HUES64 (cell line): ENCODE measurements around the gene NCS1.

Source experiments
- H3K27ac ChIP-seq: 2 replicates; pipeline ENCODE4 v1.7.0; 2013; ENCODE audit warnings: low read depth, low read length, inconsistent platforms
- H3K27me3 ChIP-seq: 2 replicates; pipeline ENCODE4 v1.6.1; 2013; ENCODE audit warnings: mild to moderate bottlenecking, low read length; ENCODE audit not compliant: insufficient read depth
- H3K36me3 ChIP-seq: 2 replicates; pipeline ENCODE4 v1.6.1; 2013; ENCODE audit warnings: mild to moderate bottlenecking, low read length; ENCODE audit not compliant: insufficient read depth
- H3K4me1 ChIP-seq: 2 replicates; pipeline ENCODE4 v1.6.1; 2013; ENCODE audit warnings: mild to moderate bottlenecking, low read length, moderate library complexity; ENCODE audit not compliant: insufficient read depth
- H3K4me3 ChIP-seq: 2 replicates; pipeline ENCODE4 v1.5.1; 2013; ENCODE audit warnings: mild to moderate bottlenecking, low read length, moderate library complexity
- H3K9ac ChIP-seq: 2 replicates; pipeline ENCODE4 v1.6.1; 2013; ENCODE audit warnings: mild to moderate bottlenecking, low read depth, low read length
- H3K9me3 ChIP-seq: 2 replicates; pipeline ENCODE4 v1.6.1; 2013; ENCODE audit warnings: low read depth, low read length; ENCODE audit not compliant: insufficient read depth
- WGBS: fragments of 150-250, 120-280 bp; methylation state at CpG from one replicate; pipeline ENCODE4 v1.1.7; 2013; ENCODE audit warnings: missing lambda C conversion rate; 5-methylcytosine and 5-hydroxymethylcytosine counted together

NCS1 gene

GRCh38 chr9:130259044-130259443, 86.8 kb downstream of the NCS1 start:
- H3K27ac ChIP-seq, result peak overlapping the region; percentile 93; the same call in 1 of the 2 replicates
- no peaks in the 10 kb centered on the region for H3K27me3 ChIP-seq
- no peaks in the 10 kb centered on the region for H3K36me3 ChIP-seq
- H3K4me3 ChIP-seq, result no peak overlapping the region
- H3K9me3 ChIP-seq, result peaks cover 9% of the 10 kb centered on the region
- no peak overlapping the region for H3K9ac ChIP-seq
- H3K4me1 ChIP-seq, result peaks cover 3% of the 10 kb centered on the region; the same call in 1 of the 2 replicates
- WGBS, result 62% methylated on average over 3 of the region's 4 CpGs

- Histone ChIP-seq H3K4me3 (no peak overlapping the region), H3K4me1 (peaks cover 3% of the 10 kb centered on the region; the same call in 1 of the 2 replicates), H3K9ac (no peak overlapping the region), H3K9me3 (peaks cover 9% of the 10 kb centered on the region), H3K27me3 (peaks cover 18% of the 10 kb centered on the region), H3K27ac (no peak overlapping the region), H3K36me3 (no peaks in the 10 kb centered on the region)
- 91% methylated on average over 16 of the region's 16 CpGs for WGBS
Measured at GRCh38 chr9:130260816-130261765, 88.9 kb downstream of the NCS1 start.

- H3K27ac ChIP-seq, result no peak overlapping the region
Measured at GRCh38 chr9:130262061-130262745, 90.0 kb downstream of the NCS1 start.

GRCh38 chr9:130262771-130263170, 90.6 kb downstream of the NCS1 start:
- no peaks in the 10 kb centered on the region for H3K36me3 ChIP-seq
- peaks cover 3% of the 10 kb centered on the region; the same call in 1 of the 2 replicates for H3K4me1 ChIP-seq
- 90% methylated on average over 7 of the region's 7 CpGs for WGBS
- no peak overlapping the region for H3K27ac ChIP-seq
- H3K9me3 ChIP-seq, result peaks cover 9% of the 10 kb centered on the region
- no peak overlapping the region for H3K9ac ChIP-seq
- H3K27me3 ChIP-seq, result peaks cover 35% of the 10 kb centered on the region
- H3K4me3 ChIP-seq, result no peak overlapping the region

More at GRCh38 chr9:130262061-130262745, 90.0 kb downstream of the NCS1 start:
- Histone ChIP-seq H3K27me3 (peaks cover 29% of the 10 kb centered on the region), H3K4me3 (no peak overlapping the region), H3K4me1 (peaks cover 3% of the 10 kb centered on the region; the same call in 1 of the 2 replicates), H3K36me3 (no peaks in the 10 kb centered on the region), H3K9me3 (peaks cover 9% of the 10 kb centered on the region), H3K9ac (no peak overlapping the region)
- 93% methylated on average over 17 of the region's 17 CpGs for WGBS

GRCh38 chr9:130263601-130264413, 91.6 kb downstream of the NCS1 start:
- H3K27me3 ChIP-seq, result peaks cover 35% of the 10 kb centered on the region
- WGBS, result 71% methylated on average over 10 of the region's 10 CpGs
- H3K4me3 ChIP-seq, result no peak overlapping the region
- H3K9me3 ChIP-seq, result peaks cover 8% of the 10 kb centered on the region
- H3K4me1 ChIP-seq, result peaks cover 11% of the 10 kb centered on the region
- no peak overlapping the region for H3K9ac ChIP-seq
- no peak overlapping the region for H3K27ac ChIP-seq
- H3K36me3 ChIP-seq, result no peaks in the 10 kb centered on the region

- 78% methylated on average over 16 of the region's 18 CpGs for WGBS
- H3K9me3 ChIP-seq, result no peaks in the 10 kb centered on the region
- H3K4me1 ChIP-seq, result peaks cover 15% of the 10 kb centered on the region
- H3K27ac ChIP-seq, result no peak overlapping the region
- no peak overlapping the region for H3K9ac ChIP-seq
- H3K27me3 ChIP-seq, result peaks cover 35% of the 10 kb centered on the region
- peak overlapping the region; percentile 63 for H3K4me3 ChIP-seq
- H3K36me3 ChIP-seq, result no peaks in the 10 kb centered on the region
Measured at GRCh38 chr9:130264414-130265350, 92.5 kb downstream of the NCS1 start.

- WGBS, result 2% methylated on average over 88 of the region's 89 CpGs
- H3K9ac ChIP-seq, result peak within 1 kb of the TSS; percentile 60
- peaks cover 35% of the 10 kb centered on the region for H3K27me3 ChIP-seq
- H3K36me3 ChIP-seq, result no peaks in the 10 kb centered on the region
- peaks cover 15% of the 10 kb centered on the region for H3K4me1 ChIP-seq
- no peak within 1 kb of the TSS for H3K27ac ChIP-seq
- no peaks in the 10 kb centered on the region for H3K9me3 ChIP-seq
- peak within 1 kb of the TSS; percentile 63 for H3K4me3 ChIP-seq
Measured at GRCh38 chr9:130265431-130266235, 93.4 kb downstream of the NCS1 start, which contains the start of gene HMCN2. HMCN2 (plus strand) TSS chr9:130265760; CDS start chr9:130265879, 119 bp downstream.

GRCh38 chr9:130266236-130267098, 94.3 kb downstream of the NCS1 start:
- H3K27me3 ChIP-seq, result peaks cover 35% of the 10 kb centered on the region
- peak overlapping the region; percentile 60 for H3K9ac ChIP-seq
- no peaks in the 10 kb centered on the region for H3K9me3 ChIP-seq
- H3K36me3 ChIP-seq, result no peaks in the 10 kb centered on the region
- peak overlapping the region; percentile 63 for H3K4me3 ChIP-seq
- WGBS, result 36% methylated on average over 41 of the region's 41 CpGs
- H3K4me1 ChIP-seq, result peaks cover 15% of the 10 kb centered on the region
- H3K27ac ChIP-seq, result no peak overlapping the region

- H3K36me3 ChIP-seq, result no peaks in the 10 kb centered on the region
- H3K9ac ChIP-seq, result no peak overlapping the region
- 93% methylated on average over 5 of the region's 5 CpGs for WGBS
- no peak overlapping the region for H3K4me3 ChIP-seq
- no peaks in the 10 kb centered on the region for H3K9me3 ChIP-seq
- peak overlapping the region; percentile 67 for H3K27ac ChIP-seq
- H3K27me3 ChIP-seq, result peaks cover 35% of the 10 kb centered on the region
- H3K4me1 ChIP-seq, result peaks cover 15% of the 10 kb centered on the region
Measured at GRCh38 chr9:130267930-130268329, 95.7 kb downstream of the NCS1 start.
